Cardiac fibroblast (primary cell): ENCODE data around the gene FAM162A.

Source experiments
- DNase-seq, 2 donors: peaks; one replicate each; pipeline versions ENCODE4 v3.0.0 to v3.0.0-alpha.2; 2010; ENCODE audit warnings: low read depth in 2 of 2
- H3K4me3 ChIP-seq, 2 donors: replicated peaks in 1 of 2; 1 replicate in 1 of 2; 2 replicates in 1 of 2; pipeline ENCODE4 v1.5.1; 2011; ENCODE audit warnings: low read depth in 2 of 2, low read length in 2 of 2, mild to moderate bottlenecking in 2 of 2, moderate library complexity in 1 of 2
- CTCF ChIP-seq: IDR thresholded peaks from one replicate; pipeline ENCODE4 v1.5.1; 2011; ENCODE audit warnings: low read depth, mild to moderate bottlenecking, low read length, inconsistent platforms

FAM162A gene

GRCh38 chr3:122353215-122353614 lies 30.8 kb upstream of the FAM162A start:
- DNase-seq: peak in 1 of 2 donors; percentile 3
- no peak overlapping the region for H3K4me3 ChIP-seq
- no peak for TF ChIP-seq CTCF

GRCh38 chr3:122353893-122354401 lies 30.0 kb upstream of the FAM162A start:
- no peak overlapping the region for H3K4me3 ChIP-seq
- TF ChIP-seq CTCF: no peak

GRCh38 chr3:122355612-122356011 lies 28.4 kb upstream of the FAM162A start:
- H3K4me3 ChIP-seq: no peak overlapping the region
- TF ChIP-seq CTCF: no peak
- no peak for DNase-seq

More at GRCh38 chr3:122353893-122354401, 30.0 kb upstream of the FAM162A start:
- DNase-seq: no peak

GRCh38 chr3:122356402-122356801 lies 27.6 kb upstream of the FAM162A start:
- H3K4me3 ChIP-seq: no peak overlapping the region
- peak; percentile 47 for TF ChIP-seq CTCF
- DNase-seq: peak; percentile 21 to 54

GRCh38 chr3:122357828-122358702 lies 25.9 kb upstream of the FAM162A start:
- no peak for TF ChIP-seq CTCF
- no peak overlapping the region for H3K4me3 ChIP-seq
- DNase-seq: no peak

- no peak for DNase-seq
- TF ChIP-seq CTCF: no peak
- no peak overlapping the region for H3K4me3 ChIP-seq
These were observed 25.3 kb upstream of the FAM162A start for GRCh38 chr3:122358703-122359032.
